Activated naive CD4-positive, alpha-beta T cell treated with anti-CD3 and anti-CD28 coated beads, Interleukin-2, amount 10 ng/mL, durations not matched to agents 7 days and 5 days (primary cell): ENCODE data around the gene EPO.
A peak's percentile ranks its signal among the peaks of the same experiment; 100 is the strongest.
"Not testable (repeated sequence)": the region's sequence is repeated elsewhere in the genome, so short reads cannot be mapped to it uniquely, and the experiment has no call there.

ENCODE experiments used
- CTCF ChIA-PET: fragments of 350-600 bp; sonication (Branson Sonifier 250); formaldehyde crosslinking; loops from one replicate; lab custom pipeline; 2021; ENCODE audit warnings: antibody characterized with exemption; lab: Charles Lee
- DNase-seq: peaks from one replicate; pipeline ENCODE4 v3.0.0-alpha.2; 2020
- H3K27ac Mint-ChIP-seq: one replicate; pipeline ENCODE4 v1.8.0; 2021; ENCODE audit warnings: mild to moderate bottlenecking, moderate library complexity, mixed read lengths
- H3K27me3 Mint-ChIP-seq: one replicate; pipeline ENCODE4 v1.8.0; 2021; ENCODE audit warnings: mild to moderate bottlenecking, mixed read lengths
- H3K36me3 Mint-ChIP-seq: one replicate; pipeline ENCODE4 v1.8.0; 2021; ENCODE audit warnings: mixed read lengths
- H3K4me1 Mint-ChIP-seq: one replicate; pipeline ENCODE4 v1.8.0; 2021; ENCODE audit warnings: mixed read lengths
- H3K4me3 Mint-ChIP-seq: one replicate; pipeline ENCODE4 v1.8.0; 2021; ENCODE audit warnings: mild to moderate bottlenecking, moderate library complexity, mixed read lengths
- H3K9me3 Mint-ChIP-seq: one replicate; pipeline ENCODE4 v1.8.0; 2021; ENCODE audit warnings: mixed read lengths

Gene EPO

DNA sequence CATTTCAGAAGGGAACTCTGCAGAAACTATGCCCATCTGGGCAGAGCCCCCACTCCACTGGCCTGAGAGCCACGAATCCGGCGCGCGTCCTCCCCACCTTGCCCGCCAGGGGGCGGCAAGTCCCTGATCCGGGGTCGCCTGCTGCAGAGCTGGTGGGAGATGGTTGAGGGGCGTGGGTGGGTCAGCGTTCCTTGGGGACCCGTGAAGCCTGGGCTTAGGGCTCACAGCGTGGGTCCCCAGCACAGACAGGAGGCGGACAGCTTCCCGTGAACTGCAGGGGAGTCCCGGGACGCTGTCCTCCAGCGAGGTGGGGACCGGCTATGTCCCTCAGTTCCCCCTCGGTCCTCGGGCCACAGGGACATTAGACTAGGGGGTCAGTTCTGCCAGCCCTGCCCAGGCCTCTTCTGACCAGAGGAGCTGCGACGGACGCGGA, 14.9 kb upstream of the EPO start:
- Mint-ChIP-seq H3K4me1 (peaks cover 14% of the 10 kb centered on the region), H3K9me3 (no peaks in the 10 kb centered on the region), H3K27ac (peak overlapping the region; percentile 96), H3K36me3 (peaks cover 12% of the 10 kb centered on the region), H3K4me3 (peak overlapping the region; percentile 98), H3K27me3 (peaks cover 21% of the 10 kb centered on the region)
- CTCF ChIA-PET: interaction anchor here (0.8 to 3.6 kb wide), 26 partner anchors 10 to 223 kb away, joined by 3 to 64 read pairs (median 4); partner anchors contain the start of genes FBXO24, LRCH4, SLC12A9 and SRRT
- DNase-seq: peak; percentile 82

DNA sequence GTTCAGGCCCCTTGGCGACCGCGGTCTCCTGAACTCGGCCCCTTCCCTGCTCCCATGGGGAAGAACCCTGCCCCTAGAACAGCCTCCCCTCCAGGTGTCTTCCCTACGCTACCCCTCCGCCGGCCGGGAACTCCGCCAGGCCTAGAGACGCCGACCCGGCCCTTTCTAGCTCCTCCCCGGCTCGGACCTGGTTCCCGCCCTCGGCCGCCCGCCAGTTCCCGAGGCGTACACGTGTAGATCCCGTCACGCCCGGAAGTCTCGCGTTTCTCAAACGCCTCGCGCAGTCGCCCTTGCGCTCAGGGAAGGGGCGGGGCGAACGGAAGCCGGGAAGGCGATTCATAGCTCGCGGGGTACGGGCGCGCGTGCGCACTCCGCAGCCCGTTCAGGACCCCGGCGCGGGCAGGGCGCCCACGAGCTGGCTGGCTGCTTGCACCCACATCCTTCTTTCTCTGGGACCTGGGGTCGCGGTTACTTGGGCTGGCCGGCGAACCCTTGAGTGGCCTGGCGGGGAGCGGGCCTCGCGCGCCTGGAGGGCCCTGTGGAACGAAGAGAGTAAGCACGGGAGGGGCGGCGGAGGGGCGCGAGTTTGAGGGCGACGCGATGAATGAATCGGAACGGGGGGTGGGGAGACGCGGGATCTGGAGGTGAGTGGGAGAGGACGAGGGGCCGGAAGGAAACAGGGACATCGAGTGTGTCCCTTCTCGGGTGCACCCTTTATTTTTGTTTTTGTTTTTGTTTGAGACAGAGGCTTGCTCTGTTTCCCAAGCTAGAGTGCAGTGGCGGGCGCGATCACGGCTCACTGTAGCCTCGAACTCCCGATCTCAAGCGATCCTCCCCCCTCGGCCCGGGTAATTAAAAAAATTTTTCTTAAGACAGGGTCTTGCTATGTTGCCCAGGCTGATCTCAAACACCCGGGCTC, 14.3 kb upstream of the EPO start, which contains the start of gene POP7:
TSS of gene POP7 (plus strand) at position 369 of the 919 bp plus-strand sequence. CDS start 710 bp downstream, outside the sequence.
- Mint-ChIP-seq H3K9me3 (no peaks in the 10 kb centered on the region), H3K4me3 (peak within 1 kb of the TSS; percentile 98), H3K27me3 (peaks cover 15% of the 10 kb centered on the region), H3K36me3 (peaks cover 12% of the 10 kb centered on the region), H3K4me1 (peaks cover 14% of the 10 kb centered on the region), H3K27ac (peak within 1 kb of the TSS; percentile 96)
- DNase-seq: peak; percentile 99
- CTCF ChIA-PET: interaction anchor here (0.9 to 3.6 kb wide), 25 partner anchors 10 to 224 kb away, joined by 3 to 64 read pairs (median 4); partner anchors contain the start of genes FBXO24, LRCH4, SLC12A9 and SRRT

DNA sequence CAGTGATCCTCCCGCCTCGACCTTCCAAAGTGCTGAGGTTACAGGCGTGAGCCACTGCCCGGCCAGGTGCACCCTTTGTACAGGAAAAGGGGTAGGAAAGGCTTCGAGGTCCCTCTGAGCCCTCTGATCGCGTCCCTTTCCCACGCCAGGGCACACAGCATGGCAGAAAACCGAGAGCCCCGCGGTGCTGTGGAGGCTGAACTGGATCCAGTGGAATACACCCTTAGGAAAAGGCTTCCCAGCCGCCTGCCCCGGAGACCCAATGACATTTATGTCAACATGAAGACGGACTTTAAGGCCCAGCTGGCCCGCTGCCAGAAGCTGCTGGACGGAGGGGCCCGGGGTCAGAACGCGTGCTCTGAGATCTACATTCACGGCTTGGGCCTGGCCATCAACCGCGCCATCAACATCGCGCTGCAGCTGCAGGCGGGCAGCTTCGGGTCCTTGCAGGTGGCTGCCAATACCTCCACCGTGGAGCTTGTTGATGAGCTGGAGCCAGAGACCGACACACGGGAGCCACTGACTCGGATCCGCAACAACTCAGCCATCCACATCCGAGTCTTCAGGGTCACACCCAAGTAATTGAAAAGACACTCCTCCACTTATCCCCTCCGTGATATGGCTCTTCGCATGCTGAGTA, 13.5 kb upstream of the EPO start:
- H3K4me3 Mint-ChIP-seq: peak overlapping the region; percentile 98
- H3K36me3 Mint-ChIP-seq: peaks cover 12% of the 10 kb centered on the region
- no peaks in the 10 kb centered on the region for H3K9me3 Mint-ChIP-seq
- CTCF ChIA-PET: interaction anchor here (3.0 to 3.6 kb wide), 2 partner anchors 17 to 145 kb away, joined by 50 to 64 read pairs; partner anchors contain the start of gene SLC12A9
- peak overlapping the region; percentile 96 for H3K27ac Mint-ChIP-seq
- peaks cover 14% of the 10 kb centered on the region for H3K4me1 Mint-ChIP-seq
- DNase-seq: no peak
- H3K27me3 Mint-ChIP-seq: peaks cover 12% of the 10 kb centered on the region

DNA sequence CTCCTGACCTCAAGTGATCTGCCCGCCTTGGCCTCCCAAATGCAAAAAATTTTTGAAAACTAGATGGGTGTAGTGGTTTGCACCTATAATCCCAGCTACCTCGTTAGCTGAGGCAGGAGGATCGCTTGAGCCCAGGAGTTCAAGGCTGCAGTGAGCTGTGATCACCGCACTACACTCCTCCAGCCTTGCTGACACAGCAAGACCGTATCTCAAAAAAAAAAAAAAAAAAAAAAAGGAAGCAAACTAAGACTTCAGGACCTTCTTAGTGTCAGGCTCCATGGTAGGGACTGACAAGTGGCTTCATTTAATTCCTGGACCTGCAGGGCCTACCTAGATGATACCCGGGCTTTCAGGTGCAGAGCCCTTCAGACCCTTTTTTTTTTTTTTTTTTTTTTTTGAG, 11.9 kb upstream of the EPO start:
- no peaks in the 10 kb centered on the region for H3K9me3 Mint-ChIP-seq
- peaks cover 12% of the 10 kb centered on the region for H3K36me3 Mint-ChIP-seq
- H3K27me3 Mint-ChIP-seq: peaks cover 4% of the 10 kb centered on the region
- H3K4me1 Mint-ChIP-seq: peaks cover 14% of the 10 kb centered on the region
- CTCF ChIA-PET: interaction anchor here (0.6 to 1.4 kb wide), 2 partner anchors 144 to 191 kb away, joined by 3 to 4 read pairs; partner anchors contain the start of gene SLC12A9
- H3K27ac Mint-ChIP-seq: no peak overlapping the region
- peak overlapping the region; percentile 15 for H3K4me3 Mint-ChIP-seq
- no peak for DNase-seq

DNA sequence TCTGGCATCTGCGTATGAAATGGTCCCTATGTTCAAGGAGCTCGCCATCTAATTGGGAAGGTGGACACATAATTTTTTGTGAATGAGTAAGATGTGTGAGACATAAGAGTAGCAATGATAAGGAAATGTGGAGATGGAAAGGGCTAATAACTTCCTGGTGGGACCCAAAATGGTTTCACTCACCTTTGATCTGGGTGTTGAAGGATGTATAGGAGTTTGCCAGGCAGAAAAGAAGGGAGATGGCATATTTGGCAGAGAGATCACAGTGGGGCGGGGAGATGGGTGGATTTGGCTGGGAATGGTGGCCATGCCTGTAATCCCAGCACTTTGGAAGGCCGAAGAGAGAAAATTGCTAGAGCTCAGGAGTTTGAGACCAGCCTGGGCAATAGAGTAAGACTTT, 9.8 kb upstream of the EPO start:
- Mint-ChIP-seq H3K36me3 (peaks cover 12% of the 10 kb centered on the region), H3K4me3 (no peak overlapping the region), H3K4me1 (peaks cover 14% of the 10 kb centered on the region), H3K27me3 (peaks cover 4% of the 10 kb centered on the region), H3K9me3 (no peaks in the 10 kb centered on the region), H3K27ac (no peak overlapping the region)
- CTCF ChIA-PET: no interaction called here
- DNase-seq: no peak

DNA sequence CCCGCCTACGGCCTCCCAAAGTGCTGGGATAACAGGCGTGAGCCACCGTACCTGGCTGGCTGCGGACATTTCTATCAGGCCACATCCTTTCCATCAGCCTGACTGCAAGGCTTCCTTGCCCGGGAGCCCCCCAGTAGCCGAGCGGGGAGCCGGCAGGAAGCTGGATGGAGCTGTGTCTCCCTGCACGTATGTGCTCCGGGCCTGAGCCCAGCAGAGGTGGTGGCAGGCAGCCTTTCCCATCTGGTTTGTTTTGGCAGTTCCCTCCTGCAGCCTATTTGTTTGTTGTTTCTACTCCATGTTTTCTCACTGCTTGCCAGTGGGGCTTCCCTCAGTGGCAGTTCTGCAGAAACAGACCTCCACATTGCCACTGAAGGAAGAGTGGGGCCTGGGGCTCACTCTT, 8.9 kb upstream of the EPO start:
- H3K4me3 Mint-ChIP-seq: no peak overlapping the region
- no peaks in the 10 kb centered on the region for H3K9me3 Mint-ChIP-seq
- CTCF ChIA-PET: interaction anchor here (1.3 kb wide), 1 partner anchor 14 kb away, joined by 3 read pairs; no protein-coding TSS in a partner anchor
- H3K36me3 Mint-ChIP-seq: peaks cover 8% of the 10 kb centered on the region
- DNase-seq: no peak
- H3K27ac Mint-ChIP-seq: no peak overlapping the region
- H3K4me1 Mint-ChIP-seq: peaks cover 10% of the 10 kb centered on the region
- peaks cover 2% of the 10 kb centered on the region for H3K27me3 Mint-ChIP-seq

DNA sequence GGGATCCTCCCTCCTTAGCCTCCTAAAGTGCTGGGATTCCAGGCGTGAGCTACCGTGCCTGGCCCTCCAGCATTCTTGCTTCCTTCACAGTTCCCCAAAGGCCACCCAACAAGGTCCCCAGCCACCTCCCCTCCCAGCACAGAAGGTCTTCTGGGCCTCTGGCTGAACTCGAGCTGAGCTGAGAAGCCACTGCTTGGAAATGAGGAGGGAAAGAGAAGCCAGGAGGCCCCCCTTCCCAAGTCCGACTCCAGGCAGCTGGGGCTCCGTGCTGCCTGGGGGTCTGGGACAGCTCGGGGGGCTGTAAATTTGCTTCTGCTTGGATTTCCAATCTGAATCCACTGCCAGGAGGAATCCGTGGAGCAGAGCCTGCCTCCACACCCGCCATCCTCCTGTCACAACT, 5.5 kb upstream of the EPO start:
- Mint-ChIP-seq H3K27ac (no peak overlapping the region), H3K4me1 (no peaks in the 10 kb centered on the region), H3K36me3 (no peaks in the 10 kb centered on the region), H3K27me3 (peaks cover 30% of the 10 kb centered on the region), H3K9me3 (no peaks in the 10 kb centered on the region), H3K4me3 (no peak overlapping the region)
- DNase-seq: no peak
- CTCF ChIA-PET: interaction anchor here (1.1 kb wide), 1 partner anchor 11 kb away, joined by 5 read pairs; no protein-coding TSS in a partner anchor

DNA sequence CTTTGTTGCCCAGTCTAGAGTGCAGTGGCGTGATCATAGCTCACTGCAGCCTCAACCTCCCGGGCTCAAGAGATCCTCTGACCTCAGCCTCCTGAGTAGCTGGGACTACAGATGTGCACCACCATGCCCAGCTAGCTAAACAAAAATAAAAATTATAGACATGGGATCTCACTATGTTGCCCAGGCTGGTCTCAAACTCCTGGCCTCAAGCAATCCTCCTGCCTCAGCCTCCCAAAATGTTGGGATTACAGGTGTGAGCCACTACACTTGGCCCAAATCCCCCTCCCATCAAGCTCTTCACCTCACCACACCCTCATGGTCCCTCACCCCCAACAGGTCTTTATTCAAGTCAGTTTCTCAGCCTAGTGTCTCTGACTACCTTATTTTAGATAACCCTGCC, 3.2 kb upstream of the EPO start:
- not testable (repeated sequence) for H3K4me3 Mint-ChIP-seq, H3K36me3 Mint-ChIP-seq, H3K4me1 Mint-ChIP-seq, DNase-seq, H3K9me3 Mint-ChIP-seq, H3K27ac Mint-ChIP-seq
- CTCF ChIA-PET: interaction anchor here (2.9 kb wide), 1 partner anchor 9 kb away, joined by 7 read pairs; no protein-coding TSS in a partner anchor
- peaks cover 54% of the 10 kb centered on the region for H3K27me3 Mint-ChIP-seq

DNA sequence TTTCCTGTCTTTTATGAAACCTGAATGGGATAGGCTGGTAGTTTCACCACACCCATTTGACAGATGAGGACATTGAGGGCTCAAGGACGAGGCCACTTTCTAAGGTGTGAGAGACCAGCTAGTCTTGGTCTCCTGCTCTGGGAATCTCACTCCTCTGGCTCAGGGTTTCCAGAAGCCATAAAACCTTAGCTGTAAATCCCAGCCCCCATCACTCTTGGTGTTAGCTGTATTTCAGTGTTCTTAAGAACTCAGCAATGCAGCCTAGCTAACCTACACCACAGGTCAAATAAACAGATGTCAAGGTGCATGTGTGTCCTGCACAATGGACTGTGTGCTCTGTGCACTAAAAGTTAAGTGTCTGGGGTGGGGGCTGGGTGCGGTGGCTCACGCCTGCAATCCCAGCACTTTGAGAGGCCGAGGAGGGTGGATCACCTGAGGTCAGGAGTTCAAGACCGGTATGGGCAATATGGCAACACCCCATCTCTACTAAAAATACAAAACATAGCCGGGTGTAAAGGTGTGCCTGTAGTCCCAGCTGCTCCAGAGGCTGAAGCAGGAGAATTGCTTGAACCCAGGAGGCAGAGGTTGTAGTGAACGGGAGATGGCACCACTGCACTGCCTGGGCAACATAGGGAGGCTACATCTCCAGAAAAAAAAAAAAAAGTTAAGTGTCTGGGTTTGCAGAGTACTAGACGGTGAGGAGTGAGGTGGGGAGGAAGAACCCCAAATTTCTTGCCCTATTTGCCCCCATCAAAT, 567 bp upstream of the EPO start:
- CTCF ChIA-PET: interaction anchor here (1.2 to 1.7 kb wide), 2 partner anchors 14 to 132 kb away, joined by 3 to 6 read pairs; partner anchors contain the start of genes POP7 and SLC12A9
- Mint-ChIP-seq H3K27ac (no peak overlapping the region), H3K27me3 (peaks cover 78% of the 10 kb centered on the region), H3K9me3 (no peaks in the 10 kb centered on the region), H3K36me3 (no peaks in the 10 kb centered on the region), H3K4me1 (no peaks in the 10 kb centered on the region), H3K4me3 (no peak overlapping the region)
- no peak for DNase-seq

DNA sequence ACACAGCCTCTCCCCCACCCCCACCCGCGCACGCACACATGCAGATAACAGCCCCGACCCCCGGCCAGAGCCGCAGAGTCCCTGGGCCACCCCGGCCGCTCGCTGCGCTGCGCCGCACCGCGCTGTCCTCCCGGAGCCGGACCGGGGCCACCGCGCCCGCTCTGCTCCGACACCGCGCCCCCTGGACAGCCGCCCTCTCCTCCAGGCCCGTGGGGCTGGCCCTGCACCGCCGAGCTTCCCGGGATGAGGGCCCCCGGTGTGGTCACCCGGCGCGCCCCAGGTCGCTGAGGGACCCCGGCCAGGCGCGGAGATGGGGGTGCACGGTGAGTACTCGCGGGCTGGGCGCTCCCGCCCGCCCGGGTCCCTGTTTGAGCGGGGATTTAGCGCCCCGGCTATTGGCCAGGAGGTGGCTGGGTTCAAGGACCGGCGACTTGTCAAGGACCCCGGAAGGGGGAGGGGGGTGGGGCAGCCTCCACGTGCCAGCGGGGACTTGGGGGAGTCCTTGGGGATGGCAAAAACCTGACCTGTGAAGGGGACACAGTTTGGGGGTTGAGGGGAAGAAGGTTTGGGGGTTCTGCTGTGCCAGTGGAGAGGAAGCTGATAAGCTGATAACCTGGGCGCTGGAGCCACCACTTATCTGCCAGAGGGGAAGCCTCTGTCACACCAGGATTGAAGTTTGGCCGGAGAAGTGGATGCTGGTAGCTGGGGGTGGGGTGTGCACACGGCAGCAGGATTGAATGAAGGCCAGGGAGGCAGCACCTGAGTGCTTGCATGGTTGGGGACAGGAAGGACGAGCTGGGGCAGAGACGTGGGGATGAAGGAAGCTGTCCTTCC, 620 bp downstream of the EPO start:
- peaks cover 3% of the 10 kb centered on the region for H3K4me1 Mint-ChIP-seq
- no peak for DNase-seq
- CTCF ChIA-PET: interaction anchor here (1.3 to 5.9 kb wide), 3 partner anchors 15 to 132 kb away, joined by 3 to 50 read pairs (median 6); partner anchors contain the start of genes POP7 and SLC12A9
- H3K4me3 Mint-ChIP-seq: no peak overlapping the region
- H3K36me3 Mint-ChIP-seq: no peaks in the 10 kb centered on the region
- H3K9me3 Mint-ChIP-seq: no peaks in the 10 kb centered on the region
- H3K27me3 Mint-ChIP-seq: peaks cover 84% of the 10 kb centered on the region
- H3K27ac Mint-ChIP-seq: no peak overlapping the region

DNA sequence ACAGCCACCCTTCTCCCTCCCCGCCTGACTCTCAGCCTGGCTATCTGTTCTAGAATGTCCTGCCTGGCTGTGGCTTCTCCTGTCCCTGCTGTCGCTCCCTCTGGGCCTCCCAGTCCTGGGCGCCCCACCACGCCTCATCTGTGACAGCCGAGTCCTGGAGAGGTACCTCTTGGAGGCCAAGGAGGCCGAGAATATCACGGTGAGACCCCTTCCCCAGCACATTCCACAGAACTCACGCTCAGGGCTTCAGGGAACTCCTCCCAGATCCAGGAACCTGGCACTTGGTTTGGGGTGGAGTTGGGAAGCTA, 1.2 kb downstream of the EPO start:
- Mint-ChIP-seq H3K4me3 (no peak overlapping the region), H3K27me3 (peaks cover 85% of the 10 kb centered on the region), H3K4me1 (peaks cover 3% of the 10 kb centered on the region), H3K36me3 (no peaks in the 10 kb centered on the region), H3K9me3 (no peaks in the 10 kb centered on the region), H3K27ac (no peak overlapping the region)
- CTCF ChIA-PET: interaction anchor here (1.3 to 5.9 kb wide), 2 partner anchors 16 to 131 kb away, joined by 3 to 50 read pairs; partner anchors contain the start of genes POP7 and SLC12A9
- no peak for DNase-seq

DNA sequence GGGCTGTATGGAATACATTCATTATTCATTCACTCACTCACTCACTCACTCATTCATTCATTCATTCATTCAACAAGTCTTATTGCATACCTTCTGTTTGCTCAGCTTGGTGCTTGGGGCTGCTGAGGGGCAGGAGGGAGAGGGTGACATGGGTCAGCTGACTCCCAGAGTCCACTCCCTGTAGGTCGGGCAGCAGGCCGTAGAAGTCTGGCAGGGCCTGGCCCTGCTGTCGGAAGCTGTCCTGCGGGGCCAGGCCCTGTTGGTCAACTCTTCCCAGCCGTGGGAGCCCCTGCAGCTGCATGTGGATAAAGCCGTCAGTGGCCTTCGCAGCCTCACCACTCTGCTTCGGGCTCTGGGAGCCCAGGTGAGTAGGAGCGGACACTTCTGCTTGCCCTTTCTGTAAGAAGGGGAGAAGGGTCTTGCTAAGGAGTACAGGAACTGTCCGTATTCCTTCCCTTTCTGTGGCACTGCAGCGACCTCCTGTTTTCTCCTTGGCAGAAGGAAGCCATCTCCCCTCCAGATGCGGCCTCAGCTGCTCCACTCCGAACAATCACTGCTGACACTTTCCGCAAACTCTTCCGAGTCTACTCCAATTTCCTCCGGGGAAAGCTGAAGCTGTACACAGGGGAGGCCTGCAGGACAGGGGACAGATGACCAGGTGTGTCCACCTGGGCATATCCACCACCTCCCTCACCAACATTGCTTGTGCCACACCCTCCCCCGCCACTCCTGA, 2.4 kb downstream of the EPO start:
- Mint-ChIP-seq H3K27me3 (peaks cover 83% of the 10 kb centered on the region), H3K4me3 (no peak overlapping the region), H3K27ac (no peak overlapping the region), H3K9me3 (no peaks in the 10 kb centered on the region), H3K4me1 (peaks cover 3% of the 10 kb centered on the region), H3K36me3 (no peaks in the 10 kb centered on the region)
- CTCF ChIA-PET: interaction anchor here (0.7 to 5.9 kb wide), 2 partner anchors 17 to 24 kb away, joined by 3 to 50 read pairs; partner anchors contain the start of gene POP7
- no peak for DNase-seq
